ENCODE data around the gene COL5A1.
"Not testable (repeated sequence)": the region's sequence is repeated elsewhere in the genome, so short reads cannot be mapped to it uniquely, and the experiment has no call there.

The COL5A1 gene

GRCh38 chr9:134658378-134658955 is 16.9 kb downstream of the COL5A1 start:
- no peak for DNase-seq

- no peak for DNase-seq
Measured at GRCh38 chr9:134659688-134660131, 18.1 kb downstream of the COL5A1 start.

DNA sequence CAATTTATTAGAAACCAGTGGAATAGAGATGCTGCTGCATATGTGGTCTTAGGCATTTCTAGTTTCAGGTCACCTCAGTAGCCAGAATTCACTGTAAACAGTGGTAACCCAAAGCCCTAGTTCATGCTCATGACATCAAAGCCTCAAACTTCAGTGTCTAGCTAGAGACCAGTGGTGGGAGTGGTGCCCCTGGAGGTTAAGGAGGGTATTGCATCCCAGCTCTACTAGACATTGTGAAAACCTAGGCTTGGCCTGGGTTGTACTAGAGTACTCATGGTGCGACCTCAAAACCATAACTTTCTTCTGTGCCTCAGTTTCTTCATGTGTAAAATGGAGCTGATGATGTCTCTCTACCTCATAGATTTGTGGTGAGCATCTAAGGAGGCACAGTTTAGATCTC is 18.8 kb downstream of the COL5A1 start:
- DNase-seq: no peak

GRCh38 chr9:134661299-134661698 is 19.7 kb downstream of the COL5A1 start:
- DNase-seq: no peak

DNA sequence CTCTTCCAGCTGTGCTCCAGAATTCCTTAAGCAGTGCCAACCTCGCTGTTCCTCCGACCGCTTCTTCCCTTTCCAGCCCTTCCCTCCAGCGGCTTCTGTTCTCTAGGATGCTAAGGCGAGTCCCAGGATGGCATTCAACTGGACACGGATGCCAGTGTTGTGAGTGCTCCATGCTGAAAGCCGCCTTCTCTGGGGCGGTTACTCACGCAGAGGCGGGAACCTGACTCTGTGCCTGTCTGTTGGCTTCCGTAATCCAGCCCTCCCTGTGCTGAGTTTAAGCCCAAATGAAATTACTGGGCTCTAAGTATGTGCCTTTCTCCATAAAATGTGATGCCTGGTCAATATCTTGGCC is 20.2 kb downstream of the COL5A1 start:
- DNase-seq: no peak

- no peak for DNase-seq
Measured at GRCh38 chr9:134662143-134662876, 20.7 kb downstream of the COL5A1 start.

GRCh38 chr9:134663084-134663483 is 21.5 kb downstream of the COL5A1 start:
- DNase-seq: no peak

DNA sequence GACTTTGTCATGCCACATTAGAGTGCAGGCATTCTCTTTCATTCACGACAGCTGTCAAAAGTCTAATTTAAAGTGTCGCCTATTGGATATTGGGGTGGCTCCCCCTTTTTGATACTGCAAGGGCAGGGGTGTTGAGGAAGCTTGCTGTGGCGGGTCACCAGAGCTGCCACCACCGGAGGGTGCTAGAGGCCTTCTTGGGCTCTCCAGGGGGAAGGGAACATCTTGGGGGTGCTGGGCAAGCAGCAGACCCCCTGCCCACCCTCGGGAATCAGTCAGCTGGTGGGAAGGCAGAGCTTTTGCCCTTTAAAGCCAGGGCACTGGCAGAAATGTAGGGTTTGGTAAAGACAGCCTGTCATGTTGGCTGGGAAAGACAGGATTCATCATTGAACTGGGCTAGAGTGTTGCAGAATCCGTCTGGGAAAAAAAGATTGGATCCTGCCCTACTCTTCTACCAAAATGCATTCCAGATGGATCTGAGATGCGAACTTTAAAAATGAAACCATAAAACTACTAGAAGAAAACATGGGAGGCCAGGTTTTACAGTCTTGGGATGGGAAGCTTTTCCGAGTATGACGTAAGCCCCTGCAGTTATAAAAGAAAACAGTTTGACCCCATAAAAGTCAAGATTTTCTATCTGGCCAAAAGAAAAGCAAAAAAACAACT is 22.3 kb downstream of the COL5A1 start:
- no peak for DNase-seq

GRCh38 chr9:134664446-134664845 is 22.8 kb downstream of the COL5A1 start:
- no peak for DNase-seq

GRCh38 chr9:134666208-134666607 is 24.6 kb downstream of the COL5A1 start:
- DNase-seq: no peak

DNA sequence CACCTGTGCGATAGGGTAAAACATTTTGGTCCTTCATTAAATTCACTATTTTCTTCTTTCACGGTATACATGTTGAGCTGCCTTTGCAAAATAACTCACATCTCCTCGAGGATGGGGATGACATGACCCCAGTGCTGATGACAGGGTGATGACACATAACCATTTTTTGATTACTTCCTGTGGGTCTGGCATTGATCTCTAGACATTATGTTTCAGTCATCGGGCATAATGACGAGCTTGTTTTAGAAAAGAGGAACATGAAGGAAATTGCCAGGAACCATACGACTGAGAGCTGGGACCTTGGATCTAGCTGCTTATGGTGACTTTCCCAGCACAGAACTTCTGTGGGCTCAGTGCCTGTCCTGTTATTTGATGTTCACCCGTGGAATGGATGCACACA is 25.2 kb downstream of the COL5A1 start:
- DNase-seq: no peak

DNA sequence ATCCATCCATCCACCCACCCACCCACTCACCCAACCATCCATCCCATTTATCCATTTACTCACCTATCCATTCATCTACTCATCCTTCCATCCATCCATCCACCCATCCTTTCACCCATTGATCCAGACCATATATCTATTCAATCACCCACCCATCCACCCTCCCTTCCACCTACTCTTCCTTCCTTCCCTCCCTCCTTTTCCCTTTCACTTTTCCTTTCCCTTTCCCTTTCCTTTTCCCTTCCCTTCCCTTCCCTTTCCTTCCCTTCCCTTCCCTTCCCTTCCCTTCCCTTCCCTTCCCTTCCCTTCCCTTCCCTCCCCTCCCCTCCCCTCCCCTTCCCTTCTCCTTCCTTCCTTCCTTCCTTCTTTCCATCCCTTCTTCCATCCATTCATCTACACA is 27.4 kb downstream of the COL5A1 start:
- DNase-seq: not testable (repeated sequence)

DNA sequence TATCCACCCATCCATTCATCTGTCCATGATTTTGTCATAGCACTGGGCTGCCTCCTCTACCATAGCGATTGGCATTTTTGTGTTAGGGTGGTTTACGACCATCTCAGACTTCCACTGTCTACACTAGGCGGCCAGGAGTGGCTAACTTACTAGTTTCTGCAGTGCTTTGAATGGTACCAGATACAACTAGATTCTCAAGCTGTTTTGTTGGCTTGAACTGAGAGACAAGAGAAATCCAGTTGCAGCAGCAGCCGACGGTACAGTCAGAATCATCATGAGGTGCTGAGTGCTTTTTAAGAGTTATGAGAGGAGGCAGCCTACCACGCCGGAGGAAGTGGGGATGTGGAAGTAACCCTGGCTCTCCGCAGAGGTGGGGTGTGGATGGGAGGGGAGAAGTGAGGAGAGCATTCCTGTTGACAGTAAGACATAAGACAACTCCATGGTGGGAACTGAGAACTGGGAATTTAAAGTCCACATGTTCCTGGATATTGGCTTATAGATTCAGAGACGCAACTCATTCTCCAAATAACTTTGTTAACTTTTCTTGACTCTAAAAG is 27.9 kb downstream of the COL5A1 start:
- no peak for DNase-seq

DNA sequence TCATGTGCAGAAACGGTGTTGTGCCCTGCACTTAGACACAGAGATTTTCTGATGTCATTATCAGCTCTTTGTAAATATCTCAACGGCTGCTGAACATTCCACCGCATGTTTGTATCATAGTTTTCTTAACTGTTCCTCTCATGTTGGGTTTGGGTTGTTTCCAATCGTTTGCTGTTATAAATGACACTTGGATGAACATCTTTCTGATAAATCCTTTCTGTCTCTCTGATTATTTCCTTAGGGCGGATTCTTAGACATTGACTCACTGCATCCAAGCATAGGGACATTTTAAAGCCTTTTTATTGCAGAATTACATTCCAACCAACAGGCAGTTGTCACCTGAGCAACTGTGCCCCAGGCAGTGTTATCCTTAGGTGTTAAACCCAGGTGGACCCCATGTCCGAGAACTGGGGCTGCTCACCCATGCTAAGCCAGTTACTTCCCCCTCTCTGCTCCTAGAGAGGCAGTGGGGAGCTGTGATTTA is 28.5 kb downstream of the COL5A1 start:
- DNase-seq: no peak

DNA sequence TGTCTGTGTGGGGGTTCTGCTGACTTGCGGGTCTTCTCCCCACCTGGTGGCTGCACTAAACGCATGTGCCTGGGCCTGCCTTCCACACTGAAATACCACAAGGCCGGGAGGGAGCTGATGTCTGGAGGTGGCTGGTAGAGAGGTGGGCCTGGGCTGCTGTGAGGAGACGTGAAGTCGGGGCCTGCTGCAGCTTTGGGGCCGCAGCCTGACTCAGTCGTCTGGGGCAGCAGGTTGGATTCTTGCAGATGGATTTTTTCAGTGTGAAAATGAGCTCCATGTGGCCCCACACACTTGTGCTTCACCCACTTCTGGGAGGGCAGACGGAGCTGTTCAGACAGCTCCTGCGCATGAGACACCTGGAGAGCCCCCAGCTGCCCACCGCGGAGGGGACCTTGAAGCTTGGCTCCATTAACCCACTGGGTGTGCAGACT is 29.3 kb downstream of the COL5A1 start:
- DNase-seq: no peak

- DNase-seq: no peak
Measured at GRCh38 chr9:134671341-134672113, 29.9 kb downstream of the COL5A1 start.

GRCh38 chr9:134676361-134676760 is 34.8 kb downstream of the COL5A1 start:
- DNase-seq: no peak

GRCh38 chr9:134676886-134677285 is 35.3 kb downstream of the COL5A1 start:
- DNase-seq: no peak

DNA sequence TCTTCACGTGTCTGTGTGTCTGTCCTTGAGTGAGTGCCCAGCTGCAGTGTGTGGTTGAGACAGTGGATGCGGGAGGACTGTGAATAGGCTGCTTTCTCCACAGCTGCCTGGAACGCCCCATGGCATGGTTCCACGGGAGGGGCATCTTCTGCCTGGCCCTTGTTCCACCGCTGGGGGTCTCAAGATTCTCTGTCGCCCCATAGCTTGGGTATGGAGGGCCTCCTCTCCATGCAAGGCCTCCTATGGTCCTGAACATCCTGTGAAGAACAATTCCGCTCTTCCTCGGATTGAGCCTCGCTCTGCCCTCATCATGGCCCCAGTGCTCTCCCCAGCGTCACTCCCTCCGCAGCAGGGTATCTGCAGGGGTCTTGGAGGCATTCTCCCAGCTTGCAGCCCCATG is 36.1 kb downstream of the COL5A1 start:
- DNase-seq: no peak

DNA sequence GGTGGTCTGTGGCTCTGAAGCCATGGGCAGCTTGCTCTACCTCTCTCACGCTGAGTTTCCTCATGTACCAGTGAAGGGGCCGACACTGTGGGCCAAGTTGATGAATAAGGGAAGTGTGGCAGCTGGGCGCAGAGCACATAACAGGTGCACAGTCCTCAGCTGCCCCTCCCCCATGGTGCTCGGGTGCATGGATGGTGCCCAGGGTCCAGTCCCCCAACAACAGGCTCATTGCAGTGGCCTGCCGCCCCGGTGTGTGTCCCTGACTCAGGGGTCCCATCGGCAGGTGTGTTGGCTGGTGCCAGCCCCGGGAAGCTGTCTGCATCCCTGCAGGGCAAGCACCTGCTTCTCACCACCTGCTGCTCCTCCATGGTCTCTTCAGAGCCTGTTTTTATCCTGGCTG is 36.6 kb downstream of the COL5A1 start:
- DNase-seq: no peak

- no peak for DNase-seq
Measured at GRCh38 chr9:134678666-134679443, 37.3 kb downstream of the COL5A1 start.

Measured in COR-L47 (cell line).